ENCODE results near the gene CALY.

CALY gene

GRCh38 chr10:133353988-133354605 is 17.4 kb upstream of the CALY start:
- no peak overlapping the region for H2AFZ ChIP-seq (ENCODE audit: low read length)
- H3K9ac ChIP-seq (ENCODE audit: low read depth, low read length, poor library complexity, severe bottlenecking), result no peak overlapping the region
- no peaks in the 10 kb centered on the region for H3K9me2 ChIP-seq (replicated peaks; ENCODE audit: low read depth, low read length)
- H3K4me2 ChIP-seq (ENCODE audit: low read depth, low read length, poor library complexity, severe bottlenecking), result no peak overlapping the region
- no peak overlapping the region for H3K4me3 ChIP-seq (ENCODE audit: low read length, poor library complexity, severe bottlenecking)
- no peaks in the 10 kb centered on the region for H4K20me1 ChIP-seq (ENCODE audit: insufficient read depth, low read length, poor library complexity, severe bottlenecking)
- H3F3A ChIP-seq (ENCODE audit: low read depth), result no peaks in the 10 kb centered on the region
- no peaks in the 10 kb centered on the region for H3K27me3 ChIP-seq (ENCODE audit: insufficient read depth, low read length, poor library complexity, severe bottlenecking)
- no peaks in the 10 kb centered on the region for H3K79me2 ChIP-seq (ENCODE audit: insufficient read depth, low read length)
- no peaks in the 10 kb centered on the region for H3K36me3 ChIP-seq (ENCODE audit: insufficient read depth, low read length)
- TF ChIP-seq EZH2phosphoT487 (IDR thresholded peaks at IDR 0.05; ENCODE audit: borderline replicate concordance) (no peak), CTCF (conservative IDR thresholded peaks at IDR 0.05; ENCODE audit: low read length) (no peak)
- no peaks in the 10 kb centered on the region; the same call in 1 of the 2 replicates for H3K9me3 ChIP-seq (ENCODE audit: insufficient read depth, low read depth, low read length)
- no peaks in the 10 kb centered on the region for H3K4me1 ChIP-seq (ENCODE audit: insufficient read depth, low read length, poor library complexity, severe bottlenecking)

GRCh38 chr10:133353202-133353959 is 16.7 kb upstream of the CALY start:
- Histone ChIP-seq H3K9ac (ENCODE audit: low read depth, low read length, poor library complexity, severe bottlenecking) (no peak overlapping the region), H3K36me3 (ENCODE audit: insufficient read depth, low read length) (no peaks in the 10 kb centered on the region), H4K20me1 (ENCODE audit: insufficient read depth, low read length, poor library complexity, severe bottlenecking) (no peaks in the 10 kb centered on the region), H3K27me3 (ENCODE audit: insufficient read depth, low read length, poor library complexity, severe bottlenecking) (no peaks in the 10 kb centered on the region), H3K79me2 (ENCODE audit: insufficient read depth, low read length) (no peaks in the 10 kb centered on the region), H3K4me1 (ENCODE audit: insufficient read depth, low read length, poor library complexity, severe bottlenecking) (no peaks in the 10 kb centered on the region), H2AFZ (ENCODE audit: low read length) (no peak overlapping the region), H3K9me2 (replicated peaks; ENCODE audit: low read depth, low read length) (no peaks in the 10 kb centered on the region), H3K4me3 (ENCODE audit: low read length, poor library complexity, severe bottlenecking) (no peak overlapping the region), H3K4me2 (ENCODE audit: low read depth, low read length, poor library complexity, severe bottlenecking) (no peak overlapping the region), H3F3A (ENCODE audit: low read depth) (no peaks in the 10 kb centered on the region), H3K9me3 (ENCODE audit: insufficient read depth, low read depth, low read length) (no peaks in the 10 kb centered on the region; the same call in 1 of the 2 replicates)
- TF ChIP-seq EZH2phosphoT487 (IDR thresholded peaks at IDR 0.05; ENCODE audit: borderline replicate concordance), result no peak

GRCh38 chr10:133351408-133352318 is 15.0 kb upstream of the CALY start:
- no peaks in the 10 kb centered on the region for H3K9me2 ChIP-seq (replicated peaks; ENCODE audit: low read depth, low read length)
- no peaks in the 10 kb centered on the region for H3K36me3 ChIP-seq (ENCODE audit: insufficient read depth, low read length)
- no peaks in the 10 kb centered on the region for H3K4me1 ChIP-seq (ENCODE audit: insufficient read depth, low read length, poor library complexity, severe bottlenecking)
- H3K79me2 ChIP-seq (ENCODE audit: insufficient read depth, low read length), result no peaks in the 10 kb centered on the region
- no peak overlapping the region for H3K4me2 ChIP-seq (ENCODE audit: low read depth, low read length, poor library complexity, severe bottlenecking)
- no peaks in the 10 kb centered on the region for H3F3A ChIP-seq (ENCODE audit: low read depth)
- no peak overlapping the region for H3K4me3 ChIP-seq (ENCODE audit: low read length, poor library complexity, severe bottlenecking)
- no peaks in the 10 kb centered on the region for H3K27me3 ChIP-seq (ENCODE audit: insufficient read depth, low read length, poor library complexity, severe bottlenecking)
- H2AFZ ChIP-seq (ENCODE audit: low read length), result no peak overlapping the region
- no peak overlapping the region for H3K9ac ChIP-seq (ENCODE audit: low read depth, low read length, poor library complexity, severe bottlenecking)
- H4K20me1 ChIP-seq (ENCODE audit: insufficient read depth, low read length, poor library complexity, severe bottlenecking), result no peaks in the 10 kb centered on the region
- H3K9me3 ChIP-seq (ENCODE audit: insufficient read depth, low read depth, low read length), result no peaks in the 10 kb centered on the region; the same call in 1 of the 2 replicates
- TF ChIP-seq CTCF (conservative IDR thresholded peaks at IDR 0.05; ENCODE audit: low read length), result no peak
- no peak for TF ChIP-seq EZH2phosphoT487 (IDR thresholded peaks at IDR 0.05; ENCODE audit: borderline replicate concordance)

Measured in Loucy (cell line).